Measurements from ENCODE around the gene ZNF407.

The ZNF407 gene

DNA sequence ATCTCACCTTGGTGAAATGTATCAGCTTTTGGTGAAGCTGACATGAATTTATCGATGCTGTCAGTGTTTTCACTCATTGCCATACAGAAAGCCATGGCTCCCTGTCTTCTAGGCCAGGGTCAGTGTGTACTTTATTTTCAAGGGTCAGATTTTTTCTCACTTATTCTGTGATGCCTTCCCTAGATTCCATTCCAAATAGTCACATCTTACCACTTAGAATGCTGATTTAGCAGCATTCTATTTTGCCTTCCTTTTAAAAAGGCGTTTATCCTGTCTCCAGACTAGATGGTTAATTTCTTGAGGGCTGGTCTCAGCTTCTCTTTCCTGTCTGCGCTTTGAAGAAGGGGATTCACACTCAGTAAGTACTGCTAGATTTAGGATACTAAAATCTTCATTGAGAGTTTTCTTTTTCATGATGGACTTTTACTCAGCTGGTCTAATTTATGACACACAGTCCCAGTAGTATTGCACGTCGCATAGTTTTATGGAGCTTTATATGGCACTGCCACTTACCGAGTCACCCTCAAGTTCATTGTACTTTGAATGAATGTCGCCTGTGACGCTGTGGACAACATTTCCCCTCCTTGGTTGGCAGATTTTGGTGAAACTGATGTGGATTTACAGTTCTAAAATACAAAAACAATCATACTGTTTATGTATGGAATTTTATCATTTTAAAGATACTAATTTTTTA lies 194.0 kb downstream of the ZNF407 start:
- H3K27me3 ChIP-seq (ENCODE audit: insufficient read depth, low read length, poor library complexity) = no peaks in the 10 kb centered on the region
- H3K4me3 ChIP-seq (ENCODE audit: low read depth in 1 of 2, low read length in 2 of 2) = no peak overlapping the region
- no peaks in the 10 kb centered on the region for H3K4me1 ChIP-seq (ENCODE audit: insufficient read depth, low read length)
- no peak for ATAC-seq (ENCODE audit: insufficient read depth, low read depth)
- DNase-seq = no peak
- no peak overlapping the region for H2AFZ ChIP-seq (ENCODE audit: low read depth, low read length)
- H3K36me3 ChIP-seq (ENCODE audit: insufficient read depth, low read length) = no peaks in the 10 kb centered on the region
- no peak overlapping the region for H3K4me2 ChIP-seq (ENCODE audit: insufficient read depth, low read length)
- H4K20me1 ChIP-seq (ENCODE audit: insufficient read depth, low read length) = no peaks in the 10 kb centered on the region
- TF ChIP-seq EZH2 (IDR thresholded peaks at IDR 0.05; ENCODE audit: borderline replicate concordance, low read depth, low read length, severe bottlenecking) = no peak
- TF ChIP-seq, protein P1, sequence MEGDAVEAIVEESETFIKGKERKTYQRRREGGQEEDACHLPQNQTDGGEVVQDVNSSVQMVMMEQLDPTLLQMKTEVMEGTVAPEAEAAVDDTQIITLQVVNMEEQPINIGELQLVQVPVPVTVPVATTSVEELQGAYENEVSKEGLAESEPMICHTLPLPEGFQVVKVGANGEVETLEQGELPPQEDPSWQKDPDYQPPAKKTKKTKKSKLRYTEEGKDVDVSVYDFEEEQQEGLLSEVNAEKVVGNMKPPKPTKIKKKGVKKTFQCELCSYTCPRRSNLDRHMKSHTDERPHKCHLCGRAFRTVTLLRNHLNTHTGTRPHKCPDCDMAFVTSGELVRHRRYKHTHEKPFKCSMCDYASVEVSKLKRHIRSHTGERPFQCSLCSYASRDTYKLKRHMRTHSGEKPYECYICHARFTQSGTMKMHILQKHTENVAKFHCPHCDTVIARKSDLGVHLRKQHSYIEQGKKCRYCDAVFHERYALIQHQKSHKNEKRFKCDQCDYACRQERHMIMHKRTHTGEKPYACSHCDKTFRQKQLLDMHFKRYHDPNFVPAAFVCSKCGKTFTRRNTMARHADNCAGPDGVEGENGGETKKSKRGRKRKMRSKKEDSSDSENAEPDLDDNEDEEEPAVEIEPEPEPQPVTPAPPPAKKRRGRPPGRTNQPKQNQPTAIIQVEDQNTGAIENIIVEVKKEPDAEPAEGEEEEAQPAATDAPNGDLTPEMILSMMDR (IDR thresholded peaks at IDR 0.05; ENCODE audit: borderline replicate concordance, extremely low read depth, low read length, poor library complexity, severe bottlenecking) = no peak
- no peak overlapping the region for H3K27ac ChIP-seq (ENCODE audit: low read length)
- H3K79me2 ChIP-seq (ENCODE audit: insufficient read depth, low read length) = no peaks in the 10 kb centered on the region
- no peaks in the 10 kb centered on the region for H3K9me3 ChIP-seq (ENCODE audit: insufficient read depth, low read length, severe bottlenecking)
- H3K9ac ChIP-seq (ENCODE audit: low read depth, low read length) = no peak overlapping the region

DNA sequence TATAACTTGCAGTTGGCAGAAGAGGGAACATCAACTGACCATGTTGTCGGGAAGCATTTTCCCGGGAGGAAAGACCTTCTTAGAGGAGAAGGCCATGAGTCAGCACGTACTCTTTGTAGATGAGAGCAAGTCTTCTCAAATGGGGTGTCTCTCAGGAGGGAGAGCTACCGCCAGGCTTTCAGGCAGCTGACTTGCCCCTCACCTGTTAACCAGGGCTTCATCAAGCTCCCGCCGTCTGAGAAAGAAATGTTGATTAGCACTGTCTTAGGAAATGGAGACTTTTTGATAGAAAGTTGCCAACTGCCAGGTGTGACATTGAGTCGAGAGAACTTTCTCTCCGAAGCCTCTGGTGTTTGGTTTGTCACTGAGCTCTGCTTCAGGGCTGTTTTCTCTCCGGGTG lies 196.1 kb downstream of the ZNF407 start:
- Histone ChIP-seq H3K9ac (ENCODE audit: low read depth, low read length) (no peak overlapping the region), H3K79me2 (ENCODE audit: insufficient read depth, low read length) (no peaks in the 10 kb centered on the region), H3K9me3 (ENCODE audit: insufficient read depth, low read length, severe bottlenecking) (no peaks in the 10 kb centered on the region), H3K27me3 (ENCODE audit: insufficient read depth, low read length, poor library complexity) (no peaks in the 10 kb centered on the region), H2AFZ (ENCODE audit: low read depth, low read length) (no peak overlapping the region), H3K36me3 (ENCODE audit: insufficient read depth, low read length) (no peaks in the 10 kb centered on the region), H3K4me1 (ENCODE audit: insufficient read depth, low read length) (no peaks in the 10 kb centered on the region), H3K27ac (ENCODE audit: low read length) (no peak overlapping the region), H3K4me3 (ENCODE audit: low read depth in 1 of 2, low read length in 2 of 2) (no peak overlapping the region), H3K4me2 (ENCODE audit: insufficient read depth, low read length) (no peak overlapping the region), H4K20me1 (ENCODE audit: insufficient read depth, low read length) (no peaks in the 10 kb centered on the region)
- ATAC-seq (ENCODE audit: insufficient read depth, low read depth) (no peak), DNase-seq (no peak)
- TF ChIP-seq, protein P1 (IDR thresholded peaks at IDR 0.05; ENCODE audit: borderline replicate concordance, extremely low read depth, low read length, poor library complexity, severe bottlenecking) = no peak
- TF ChIP-seq EZH2 (IDR thresholded peaks at IDR 0.05; ENCODE audit: borderline replicate concordance, low read depth, low read length, severe bottlenecking) = no peak

DNA sequence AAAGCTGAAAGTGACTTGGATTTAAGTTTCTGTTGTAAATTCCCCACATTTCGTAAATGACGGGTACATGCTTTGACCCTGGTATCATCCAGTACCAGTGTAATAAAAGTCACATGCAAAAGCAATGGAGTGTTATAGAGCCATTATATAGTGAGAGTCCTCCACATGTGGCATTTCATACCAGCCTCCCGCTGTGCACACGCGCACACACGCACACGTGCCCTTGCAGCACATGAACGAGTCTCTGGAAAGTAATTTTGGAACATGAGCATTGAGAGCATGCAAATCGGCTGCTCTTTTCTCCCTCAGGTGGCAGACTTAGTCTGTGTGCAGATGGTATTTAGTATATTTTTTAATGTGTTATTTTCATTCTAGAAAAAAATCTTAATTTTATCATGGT lies 198.1 kb downstream of the ZNF407 start:
- Histone ChIP-seq H2AFZ (ENCODE audit: low read depth, low read length) (no peak overlapping the region), H3K79me2 (ENCODE audit: insufficient read depth, low read length) (no peaks in the 10 kb centered on the region), H3K9ac (ENCODE audit: low read depth, low read length) (no peak overlapping the region), H3K4me2 (ENCODE audit: insufficient read depth, low read length) (no peak overlapping the region), H3K4me1 (ENCODE audit: insufficient read depth, low read length) (no peaks in the 10 kb centered on the region), H3K36me3 (ENCODE audit: insufficient read depth, low read length) (no peaks in the 10 kb centered on the region), H4K20me1 (ENCODE audit: insufficient read depth, low read length) (no peaks in the 10 kb centered on the region), H3K9me3 (ENCODE audit: insufficient read depth, low read length, severe bottlenecking) (no peaks in the 10 kb centered on the region), H3K27ac (ENCODE audit: low read length) (no peak overlapping the region), H3K4me3 (ENCODE audit: low read depth in 1 of 2, low read length in 2 of 2) (no peak overlapping the region), H3K27me3 (ENCODE audit: insufficient read depth, low read length, poor library complexity) (no peaks in the 10 kb centered on the region)
- DNase-seq (no peak), ATAC-seq (ENCODE audit: insufficient read depth, low read depth) (no peak)
- TF ChIP-seq EZH2 (IDR thresholded peaks at IDR 0.05; ENCODE audit: borderline replicate concordance, low read depth, low read length, severe bottlenecking) = no peak
- TF ChIP-seq, protein P1 (IDR thresholded peaks at IDR 0.05; ENCODE audit: borderline replicate concordance, extremely low read depth, low read length, poor library complexity, severe bottlenecking) = no peak

Measured in DND-41 (cell line).